Raji (cell line): ENCODE results near the gene DAP3.

Experiments
- POLR2A ChIP-seq: IDR thresholded peaks from 2 replicates; pipeline ENCODE4 v1.6.1; 2011; ENCODE audit warnings: low read depth, low read length, control low read depth; ENCODE audit not compliant: insufficient read depth

Gene DAP3

GRCh38 chr1:155689081-155689607 is at the start of gene DAP3:
Gene DAP3 (plus strand): TSS chr1:155689091. CDS start chr1:155709780, 20,689 bp downstream.
- TF ChIP-seq POLR2A: peak; percentile 32; the same call in 1 of the 2 replicates

DNA sequence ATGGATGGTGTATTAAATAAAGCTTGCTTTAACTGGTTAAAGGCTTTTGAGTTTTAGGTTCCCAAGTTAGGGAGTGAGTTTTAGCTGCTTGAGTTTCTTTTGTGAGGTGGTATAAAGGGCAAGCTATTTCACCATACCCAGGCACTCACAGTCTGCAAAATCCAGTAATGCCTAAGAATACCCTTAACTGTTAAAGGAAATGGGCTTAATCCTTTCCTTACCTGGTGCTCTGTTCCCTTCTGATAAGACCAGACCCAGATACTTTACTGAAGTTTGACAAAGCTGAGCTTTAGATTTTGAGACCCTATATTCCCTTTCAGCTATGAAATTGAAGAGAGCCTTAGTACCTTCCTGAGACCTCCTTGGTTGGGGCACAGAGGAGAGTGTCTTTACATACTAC is 48.5 kb upstream of the DAP3 start:
- TF ChIP-seq POLR2A: no peak

GRCh38 chr1:155643230-155643629 is 45.7 kb upstream of the DAP3 start:
- no peak for TF ChIP-seq POLR2A

DNA sequence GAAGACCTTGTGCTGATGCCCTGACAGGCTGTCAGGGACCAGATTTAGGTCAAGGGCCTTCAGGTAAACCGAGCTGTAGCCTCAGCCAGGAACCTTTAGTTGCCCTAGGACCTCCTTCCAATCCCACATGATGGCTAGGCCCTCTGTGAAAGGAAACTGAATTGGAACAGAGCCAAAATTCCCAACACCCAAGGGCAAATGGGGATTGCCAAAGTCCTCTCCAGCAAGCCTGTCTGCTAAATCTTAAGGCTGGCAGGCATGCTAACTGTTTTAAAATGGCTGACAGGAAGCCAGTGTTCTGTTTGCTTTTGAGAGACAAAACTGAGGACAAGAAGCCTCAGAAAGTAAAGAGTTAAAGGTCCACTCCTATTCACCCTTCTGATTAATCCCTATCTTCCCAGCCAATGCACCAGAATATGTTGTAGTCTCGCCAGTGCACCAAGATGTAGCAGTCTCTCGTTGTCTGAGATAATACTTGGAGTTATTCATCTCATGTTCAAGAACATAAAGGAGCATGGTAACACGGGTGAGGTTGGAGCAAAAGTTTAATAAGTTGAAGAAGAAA is 43.8 kb upstream of the DAP3 start:
- TF ChIP-seq POLR2A: no peak

GRCh38 chr1:155645648-155646047 is 43.2 kb upstream of the DAP3 start:
- TF ChIP-seq POLR2A: no peak

- TF ChIP-seq POLR2A: no peak
Observed at GRCh38 chr1:155646307-155646706, 42.6 kb upstream of the DAP3 start.

DNA sequence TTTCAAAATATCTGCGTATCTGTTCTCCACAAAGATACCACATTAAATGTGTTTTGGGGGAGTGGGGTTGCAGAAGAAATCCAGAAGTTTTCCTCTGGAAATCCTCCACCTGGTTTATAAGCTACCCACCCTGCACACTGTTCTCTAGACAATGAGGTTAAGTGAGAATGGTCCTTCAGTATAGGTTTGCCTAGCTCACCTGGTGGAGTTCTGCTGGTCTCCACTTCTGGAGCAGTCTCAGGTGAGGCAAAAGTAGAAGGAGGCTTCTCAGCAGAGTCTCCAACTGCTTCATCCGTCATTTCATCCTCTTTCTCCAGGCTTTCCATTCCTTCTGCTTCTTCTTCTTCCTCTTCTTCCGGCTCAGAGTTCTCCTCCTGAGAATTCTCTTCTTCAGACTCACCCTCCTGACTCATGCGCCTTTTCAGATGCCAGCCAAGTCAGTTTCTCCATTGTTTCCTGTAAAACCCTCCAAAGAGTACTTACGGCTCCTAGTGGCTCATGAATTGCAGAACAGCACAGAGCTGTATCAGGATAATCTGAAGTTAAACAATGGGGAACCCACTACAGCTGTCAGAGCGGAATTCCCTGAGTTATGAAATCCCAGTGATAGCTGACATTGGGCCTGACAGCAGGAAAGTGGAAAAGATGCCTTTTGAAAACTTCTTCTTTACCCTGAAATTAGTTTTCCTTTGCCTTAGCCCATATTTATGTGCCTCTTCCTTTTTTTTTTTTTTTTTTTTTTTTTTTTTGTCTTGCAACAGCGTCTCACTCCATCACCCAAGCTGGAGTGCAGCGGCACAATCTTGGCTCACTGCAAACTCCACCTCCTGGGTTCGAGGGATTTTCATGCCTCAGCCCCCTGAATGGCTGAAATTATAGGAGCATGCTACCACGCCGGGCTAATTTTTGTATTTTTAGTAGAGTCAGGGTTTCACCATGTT is 40.4 kb upstream of the DAP3 start:
- no peak for TF ChIP-seq POLR2A

- no peak for TF ChIP-seq POLR2A
Observed at GRCh38 chr1:155649676-155650075, 39.2 kb upstream of the DAP3 start.

GRCh38 chr1:155650231-155650757 is 38.6 kb upstream of the DAP3 start:
- TF ChIP-seq POLR2A: no peak

DNA sequence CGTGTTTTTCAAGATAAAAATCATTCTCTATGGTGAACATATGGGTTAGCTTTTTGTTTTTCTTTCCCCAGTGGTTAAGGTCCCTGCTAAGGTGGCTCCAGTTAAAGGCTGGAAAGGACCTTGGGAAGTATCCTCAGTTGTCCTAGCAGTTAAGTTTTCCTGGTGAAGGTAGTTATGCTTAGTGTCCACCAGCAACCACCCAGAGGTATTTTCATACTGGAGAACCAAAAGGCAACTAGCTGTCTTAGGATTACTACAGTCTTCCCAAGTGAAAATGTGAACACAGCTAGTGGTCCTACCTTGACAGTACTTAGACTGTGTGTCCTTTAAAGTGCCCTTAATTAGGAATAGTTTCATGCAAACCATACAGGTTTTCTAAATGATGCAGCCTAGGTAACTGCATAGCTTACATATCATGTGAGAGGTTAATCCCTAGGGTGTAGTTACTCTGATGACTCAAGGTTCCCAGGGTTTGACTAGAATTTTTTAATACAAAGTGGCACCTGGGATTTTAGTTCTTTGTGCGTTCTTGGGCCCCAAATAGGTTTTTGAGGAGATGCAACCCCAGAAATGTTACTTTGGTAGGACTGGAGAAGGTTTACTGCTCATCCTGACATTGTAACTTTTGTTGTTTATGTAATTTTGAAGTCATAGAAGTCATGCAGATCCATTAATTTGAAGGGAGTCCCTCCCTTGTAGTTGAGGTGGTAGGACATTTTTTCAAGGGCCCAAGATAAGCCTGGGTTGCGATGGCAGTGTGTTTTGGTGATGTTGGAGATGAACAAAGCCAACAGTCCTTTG is 36.8 kb upstream of the DAP3 start:
- no peak for TF ChIP-seq POLR2A

DNA sequence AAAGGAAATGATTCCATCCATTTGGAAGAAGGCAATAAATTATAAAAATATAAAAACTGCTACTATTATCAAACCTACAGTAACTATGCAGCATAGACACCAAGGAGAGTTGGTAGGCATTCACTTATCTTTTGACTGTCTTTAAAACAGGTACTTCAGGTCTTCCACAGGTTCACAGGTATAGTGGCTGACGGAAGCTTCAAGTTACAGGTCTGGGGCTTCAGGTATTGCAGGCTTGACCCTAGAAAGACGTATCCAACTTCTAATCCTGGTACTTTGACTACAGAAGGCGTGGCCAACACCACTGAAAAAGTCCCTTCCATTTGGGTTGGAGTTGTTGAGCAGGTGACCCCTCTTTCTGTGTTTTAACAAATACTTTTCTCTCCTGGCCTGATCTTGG is 35.9 kb upstream of the DAP3 start:
- no peak for TF ChIP-seq POLR2A

DNA sequence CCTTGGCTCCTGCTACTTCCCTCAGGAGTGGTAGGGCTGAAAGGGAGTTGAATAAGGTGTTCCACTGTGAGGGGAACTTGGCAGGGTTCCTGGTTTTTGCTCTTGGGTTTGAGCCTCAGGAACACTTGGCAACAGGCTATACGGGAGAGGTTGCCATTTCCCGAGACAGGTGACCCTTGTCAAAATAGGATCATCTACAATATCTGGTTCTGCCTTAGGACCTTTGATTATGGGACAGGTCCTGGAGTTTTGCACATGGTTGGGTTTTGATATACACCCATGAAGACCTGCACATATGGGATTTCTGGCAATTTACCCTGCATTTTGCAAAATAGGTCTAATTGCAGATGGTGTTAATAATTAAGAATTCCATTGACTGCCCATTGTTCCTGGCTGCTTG is 31.4 kb upstream of the DAP3 start:
- TF ChIP-seq POLR2A: no peak

DNA sequence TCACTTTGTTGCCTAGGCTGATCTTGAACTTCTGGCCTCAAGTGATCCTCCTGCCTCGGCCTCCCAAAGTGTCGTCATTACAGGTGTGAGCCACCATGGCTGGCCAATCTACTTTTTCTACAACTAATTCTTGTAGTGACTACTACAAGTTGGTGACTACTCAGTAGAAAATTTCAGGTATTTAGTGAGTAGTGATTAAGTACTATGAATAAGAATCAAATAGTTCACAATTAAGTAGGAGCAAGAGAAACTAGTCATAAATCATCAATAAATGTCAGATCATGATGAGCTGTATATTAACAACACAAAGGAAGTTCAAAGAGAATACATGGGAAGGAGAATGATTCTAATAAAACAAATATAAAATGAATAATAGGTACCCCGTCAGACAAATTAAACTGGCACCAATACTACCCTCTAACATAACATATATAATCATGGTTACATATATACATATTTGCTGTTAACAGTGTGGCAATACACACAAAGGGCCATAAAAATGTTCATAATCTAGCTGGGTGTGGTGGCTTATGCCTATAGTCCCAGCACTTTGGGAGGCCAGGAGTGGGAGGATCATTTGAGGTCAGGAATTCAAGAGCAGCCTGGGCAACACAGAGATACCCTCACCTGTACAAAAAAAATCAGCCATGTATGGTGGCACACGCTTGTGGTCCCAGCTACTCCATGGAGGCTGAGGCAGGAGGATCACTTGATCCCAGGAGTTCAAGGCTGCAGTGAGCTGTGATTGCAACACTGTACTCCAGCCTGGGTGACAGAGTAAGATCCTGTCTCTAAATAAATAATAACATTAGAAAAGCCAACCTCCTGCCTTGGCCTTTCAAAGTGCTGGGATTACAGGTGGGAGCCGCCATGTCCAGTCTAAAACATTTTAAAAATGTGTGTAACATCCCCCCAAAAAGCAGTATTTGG is 19.4 kb upstream of the DAP3 start:
- no peak for TF ChIP-seq POLR2A

GRCh38 chr1:155671750-155672149 is 17.1 kb upstream of the DAP3 start:
- no peak for TF ChIP-seq POLR2A
